ENCODE results near the gene PSMA8. TPM values are rescaled to one million over a fixed set of nuclear protein-coding genes. Genes with fewer than 3 reads are reported as not detected.
A peak's percentile ranks its signal among the peaks of the same experiment; 100 is the strongest.
"Not testable (repeated sequence)": the region's sequence is repeated elsewhere in the genome, so short reads cannot be mapped to it uniquely, and the experiment has no call there.

PSMA8 gene
- total and polyA plus RNA-seq, 2 donors from 2014 or later: not detected

DNA sequence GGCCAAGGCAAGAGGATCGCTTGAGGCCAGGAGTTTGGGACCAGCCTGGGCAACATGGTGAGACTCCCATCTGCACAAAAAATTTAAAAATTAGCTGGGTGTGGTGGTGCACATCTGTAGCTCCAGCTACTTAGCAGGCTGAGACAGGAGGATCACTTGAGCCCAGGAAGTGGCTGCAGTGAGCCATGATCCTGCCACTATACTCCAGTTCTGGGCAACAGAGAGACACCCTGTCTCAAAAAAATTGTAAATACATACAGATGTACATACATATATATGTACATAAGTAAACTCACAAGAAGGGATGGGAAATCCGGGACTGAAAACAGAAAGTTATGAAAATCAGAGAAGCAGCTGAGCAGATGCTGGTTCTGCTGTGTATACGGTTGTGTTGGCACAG lies 62.9 kb downstream of the PSMA8 start:
- H3K27ac ChIP-seq (ENCODE audit: low read depth in 2 of 2, low read length in 2 of 2): no peak overlapping the region
- no peak overlapping the region for H3K9ac ChIP-seq (ENCODE audit: low read length in 3 of 3)
- H3K4me3 ChIP-seq (ENCODE audit: low read length in 3 of 3): no peak overlapping the region
- H3K27me3 ChIP-seq (ENCODE audit: control insufficient read depth, insufficient read depth, low read length): no peaks in the 10 kb centered on the region
- no peaks in the 10 kb centered on the region for H3K36me3 ChIP-seq (ENCODE audit: control insufficient read depth in 2 of 3, insufficient read depth in 3 of 3, low read length in 3 of 3)
- no peak for DNase-seq
- FAIRE-seq: no peak
- H3K4me1 ChIP-seq (ENCODE audit: control insufficient read depth in 2 of 3, insufficient read depth in 2 of 3, low read depth in 1 of 3, low read length in 3 of 3): no peaks in the 10 kb centered on the region
- TF ChIP-seq, protein P1, sequence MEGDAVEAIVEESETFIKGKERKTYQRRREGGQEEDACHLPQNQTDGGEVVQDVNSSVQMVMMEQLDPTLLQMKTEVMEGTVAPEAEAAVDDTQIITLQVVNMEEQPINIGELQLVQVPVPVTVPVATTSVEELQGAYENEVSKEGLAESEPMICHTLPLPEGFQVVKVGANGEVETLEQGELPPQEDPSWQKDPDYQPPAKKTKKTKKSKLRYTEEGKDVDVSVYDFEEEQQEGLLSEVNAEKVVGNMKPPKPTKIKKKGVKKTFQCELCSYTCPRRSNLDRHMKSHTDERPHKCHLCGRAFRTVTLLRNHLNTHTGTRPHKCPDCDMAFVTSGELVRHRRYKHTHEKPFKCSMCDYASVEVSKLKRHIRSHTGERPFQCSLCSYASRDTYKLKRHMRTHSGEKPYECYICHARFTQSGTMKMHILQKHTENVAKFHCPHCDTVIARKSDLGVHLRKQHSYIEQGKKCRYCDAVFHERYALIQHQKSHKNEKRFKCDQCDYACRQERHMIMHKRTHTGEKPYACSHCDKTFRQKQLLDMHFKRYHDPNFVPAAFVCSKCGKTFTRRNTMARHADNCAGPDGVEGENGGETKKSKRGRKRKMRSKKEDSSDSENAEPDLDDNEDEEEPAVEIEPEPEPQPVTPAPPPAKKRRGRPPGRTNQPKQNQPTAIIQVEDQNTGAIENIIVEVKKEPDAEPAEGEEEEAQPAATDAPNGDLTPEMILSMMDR (IDR thresholded peaks at IDR 0.05; ENCODE audit: borderline replicate concordance, extremely low read depth, insufficient read depth): no peak
- no peaks in the 10 kb centered on the region for H3K9me3 ChIP-seq (ENCODE audit: control insufficient read depth in 2 of 3, insufficient read depth in 1 of 3, low read length in 3 of 3)
- intact Hi-C loops (cut with DNase I): no loop called here

DNA sequence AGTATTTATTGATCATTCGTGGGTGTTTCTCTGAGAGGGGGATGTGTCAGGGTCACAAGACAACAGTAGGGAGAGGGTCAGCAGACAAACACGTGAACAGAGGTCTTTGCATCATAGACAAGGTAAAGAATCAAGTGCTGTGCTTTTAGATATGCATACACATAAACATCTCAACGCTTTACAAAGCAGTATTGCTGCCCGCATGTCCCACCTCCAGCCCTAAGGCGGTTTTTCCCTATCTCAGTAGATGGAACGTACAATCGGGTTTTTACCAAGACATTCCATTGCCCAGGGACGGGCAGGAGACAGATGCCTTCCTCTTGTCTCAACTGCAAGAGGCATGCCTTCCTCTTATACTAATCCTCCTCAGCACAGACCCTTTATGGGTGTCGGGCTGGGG lies 68.3 kb downstream of the PSMA8 start:
- H3K9ac ChIP-seq (ENCODE audit: low read length in 3 of 3); H3K9me3 ChIP-seq (ENCODE audit: control insufficient read depth in 2 of 3, insufficient read depth in 1 of 3, low read length in 3 of 3); H3K27me3 ChIP-seq (ENCODE audit: control insufficient read depth, insufficient read depth, low read length); FAIRE-seq; intact Hi-C loops (cut with DNase I); DNase-seq; H3K36me3 ChIP-seq (ENCODE audit: control insufficient read depth in 2 of 3, insufficient read depth in 3 of 3, low read length in 3 of 3); H3K27ac ChIP-seq (ENCODE audit: low read depth in 2 of 2, low read length in 2 of 2); H3K4me3 ChIP-seq (ENCODE audit: low read length in 3 of 3); H3K4me1 ChIP-seq (ENCODE audit: control insufficient read depth in 2 of 3, insufficient read depth in 2 of 3, low read depth in 1 of 3, low read length in 3 of 3): not testable (repeated sequence)

DNA sequence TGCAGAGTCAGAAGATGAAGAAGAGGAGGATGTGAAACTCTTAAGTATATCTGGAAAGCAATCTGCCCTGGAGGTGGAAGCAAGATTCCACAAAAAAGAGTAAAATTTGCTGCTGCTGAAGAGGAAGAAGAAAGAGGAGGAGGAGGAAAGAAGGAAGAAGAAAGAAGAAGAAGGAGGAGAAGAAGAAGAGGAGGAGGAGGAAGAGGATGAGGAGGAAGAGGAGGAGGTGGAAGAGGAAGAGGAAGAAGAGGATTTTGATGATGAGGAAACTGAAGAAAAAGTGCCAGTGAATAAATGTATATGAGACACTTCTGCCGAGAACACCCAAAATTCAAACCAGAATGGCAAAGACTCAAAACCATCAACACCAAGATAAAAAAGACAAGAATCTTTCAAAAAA lies 71.6 kb downstream of the PSMA8 start:
- Histone ChIP-seq H3K27me3 (ENCODE audit: control insufficient read depth, insufficient read depth, low read length) (no peaks in the 10 kb centered on the region), H3K9me3 (ENCODE audit: control insufficient read depth in 2 of 3, insufficient read depth in 1 of 3, low read length in 3 of 3) (no peaks in the 10 kb centered on the region), H3K4me3 (ENCODE audit: low read length in 3 of 3) (no peak overlapping the region), H3K27ac (ENCODE audit: low read depth in 2 of 2, low read length in 2 of 2) (no peak overlapping the region), H3K36me3 (ENCODE audit: control insufficient read depth in 2 of 3, insufficient read depth in 3 of 3, low read length in 3 of 3) (no peaks in the 10 kb centered on the region), H3K4me1 (ENCODE audit: control insufficient read depth in 2 of 3, insufficient read depth in 2 of 3, low read depth in 1 of 3, low read length in 3 of 3) (no peaks in the 10 kb centered on the region), H3K9ac (ENCODE audit: low read length in 3 of 3) (no peak overlapping the region)
- DNase-seq: no peak
- TF ChIP-seq, protein P1 (IDR thresholded peaks at IDR 0.05; ENCODE audit: borderline replicate concordance, extremely low read depth, insufficient read depth): no peak
- FAIRE-seq: no peak
- intact Hi-C loops (cut with DNase I): no loop called here

DNA sequence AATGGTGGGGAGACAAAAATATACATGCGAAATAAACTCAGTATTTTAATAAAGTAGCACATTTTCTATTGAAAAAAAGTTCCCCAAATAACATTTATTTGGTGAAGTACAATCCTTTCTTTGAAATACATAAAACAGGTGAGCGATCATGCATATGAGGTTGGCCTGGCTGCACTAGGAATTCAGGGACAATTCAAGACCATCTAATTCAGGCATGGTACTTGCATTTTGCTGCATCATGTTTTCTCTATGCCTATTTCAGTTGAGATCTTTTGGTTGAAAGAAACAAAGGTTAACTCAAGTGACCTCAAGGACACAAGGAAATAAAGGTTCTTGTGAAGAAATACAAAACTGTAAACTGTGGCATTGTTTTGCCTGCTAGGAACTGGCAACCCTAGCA lies 72.8 kb downstream of the PSMA8 start:
- Histone ChIP-seq H3K27ac (ENCODE audit: low read depth in 2 of 2, low read length in 2 of 2) (no peak overlapping the region), H3K9ac (ENCODE audit: low read length in 3 of 3) (no peak overlapping the region), H3K4me3 (ENCODE audit: low read length in 3 of 3) (no peak overlapping the region), H3K36me3 (ENCODE audit: control insufficient read depth in 2 of 3, insufficient read depth in 3 of 3, low read length in 3 of 3) (no peaks in the 10 kb centered on the region), H3K27me3 (ENCODE audit: control insufficient read depth, insufficient read depth, low read length) (no peaks in the 10 kb centered on the region), H3K9me3 (ENCODE audit: control insufficient read depth in 2 of 3, insufficient read depth in 1 of 3, low read length in 3 of 3) (no peaks in the 10 kb centered on the region), H3K4me1 (ENCODE audit: control insufficient read depth in 2 of 3, insufficient read depth in 2 of 3, low read depth in 1 of 3, low read length in 3 of 3) (no peaks in the 10 kb centered on the region)
- peak in 2 of 5 donors; percentile 45 to 49 for DNase-seq
- TF ChIP-seq, protein P1 (IDR thresholded peaks at IDR 0.05; ENCODE audit: borderline replicate concordance, extremely low read depth, insufficient read depth): no peak
- intact Hi-C loops (cut with DNase I): no loop called here
- no peak for FAIRE-seq
